ENCODE measurements around the gene CEP112. TPM values are rescaled to one million over a fixed set of nuclear protein-coding genes. Genes with fewer than 3 reads are reported as not detected.

Gene CEP112
- total RNA-seq, 4 donors from 2014 or later, result 15.8 to 50.3 (median 20.2) TPM

- no peak for ATAC-seq (ENCODE audit: low FRiP score)
- DNase-seq (ENCODE audit: low spot score), result no peak
- TF ChIP-seq, protein P1, sequence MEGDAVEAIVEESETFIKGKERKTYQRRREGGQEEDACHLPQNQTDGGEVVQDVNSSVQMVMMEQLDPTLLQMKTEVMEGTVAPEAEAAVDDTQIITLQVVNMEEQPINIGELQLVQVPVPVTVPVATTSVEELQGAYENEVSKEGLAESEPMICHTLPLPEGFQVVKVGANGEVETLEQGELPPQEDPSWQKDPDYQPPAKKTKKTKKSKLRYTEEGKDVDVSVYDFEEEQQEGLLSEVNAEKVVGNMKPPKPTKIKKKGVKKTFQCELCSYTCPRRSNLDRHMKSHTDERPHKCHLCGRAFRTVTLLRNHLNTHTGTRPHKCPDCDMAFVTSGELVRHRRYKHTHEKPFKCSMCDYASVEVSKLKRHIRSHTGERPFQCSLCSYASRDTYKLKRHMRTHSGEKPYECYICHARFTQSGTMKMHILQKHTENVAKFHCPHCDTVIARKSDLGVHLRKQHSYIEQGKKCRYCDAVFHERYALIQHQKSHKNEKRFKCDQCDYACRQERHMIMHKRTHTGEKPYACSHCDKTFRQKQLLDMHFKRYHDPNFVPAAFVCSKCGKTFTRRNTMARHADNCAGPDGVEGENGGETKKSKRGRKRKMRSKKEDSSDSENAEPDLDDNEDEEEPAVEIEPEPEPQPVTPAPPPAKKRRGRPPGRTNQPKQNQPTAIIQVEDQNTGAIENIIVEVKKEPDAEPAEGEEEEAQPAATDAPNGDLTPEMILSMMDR (IDR thresholded peaks at IDR 0.05), result no peak
These were observed 39.1 kb upstream of the CEP112 start for GRCh38 chr17:66230922-66231591.

- DNase-seq (ENCODE audit: low spot score), result no peak
- TF ChIP-seq, protein P1 (IDR thresholded peaks at IDR 0.05), result no peak
- no peak for ATAC-seq (ENCODE audit: low FRiP score)
These were observed 38.0 kb upstream of the CEP112 start for GRCh38 chr17:66229783-66230538.

- DNase-seq (ENCODE audit: low spot score) (no peak), ATAC-seq (ENCODE audit: low FRiP score) (no peak)
- TF ChIP-seq, protein P1 (IDR thresholded peaks at IDR 0.05), result no peak
These were observed 37.2 kb upstream of the CEP112 start, which contains the start of gene APOH for GRCh38 chr17:66228887-66229782. Gene APOH (minus strand): TSS chr17:66229415. CDS start chr17:66229379, 36 bp downstream.

DNA sequence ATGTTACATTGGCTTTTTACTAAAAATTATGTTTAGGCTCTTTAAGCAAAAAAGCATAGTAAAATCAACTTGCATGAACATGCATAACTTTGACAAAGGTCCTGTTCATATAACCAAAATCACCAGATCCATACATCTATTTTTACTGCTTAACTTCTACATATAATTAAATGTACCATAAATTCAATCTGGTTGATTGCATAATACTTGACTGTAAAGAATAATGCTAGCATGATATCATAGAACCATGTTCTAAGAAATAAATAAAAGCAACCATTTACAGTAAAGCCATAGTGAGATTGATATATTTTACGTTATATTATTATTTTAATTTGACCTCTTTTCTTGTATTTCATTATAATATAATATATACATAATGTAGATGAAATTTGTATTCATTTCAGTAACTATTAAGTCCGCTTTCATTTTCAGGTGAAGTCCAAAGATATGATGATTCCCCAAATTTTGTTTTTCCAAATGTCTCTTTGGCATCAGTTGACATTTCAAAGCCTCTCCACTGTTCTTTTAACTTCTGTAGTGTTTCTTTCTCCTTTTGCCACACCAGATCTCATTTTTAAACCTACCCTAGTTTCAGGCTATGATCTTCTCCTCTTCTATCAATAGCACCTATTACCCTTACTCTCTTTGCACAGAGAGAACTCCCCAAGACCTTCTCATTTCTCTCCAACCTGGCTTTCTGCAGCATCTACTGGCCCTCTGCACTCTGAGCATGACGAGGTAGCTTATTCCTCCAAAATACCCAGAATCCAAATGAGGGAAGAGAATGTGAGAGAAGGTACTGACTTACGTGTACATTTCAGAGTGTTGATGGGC is 35.5 kb upstream of the CEP112 start:
- TF ChIP-seq, protein P1 (IDR thresholded peaks at IDR 0.05), result no peak
- no peak for DNase-seq (ENCODE audit: low spot score)
- ATAC-seq (ENCODE audit: low FRiP score), result no peak

GRCh38 chr17:66222798-66223350 is 30.9 kb upstream of the CEP112 start:
- TF ChIP-seq, protein P1 (IDR thresholded peaks at IDR 0.05), result no peak
- no peak for ATAC-seq (ENCODE audit: low FRiP score)
- no peak for DNase-seq (ENCODE audit: low spot score)
